ENCODE data around the gene COL1A1.

COL1A1 gene

DNA sequence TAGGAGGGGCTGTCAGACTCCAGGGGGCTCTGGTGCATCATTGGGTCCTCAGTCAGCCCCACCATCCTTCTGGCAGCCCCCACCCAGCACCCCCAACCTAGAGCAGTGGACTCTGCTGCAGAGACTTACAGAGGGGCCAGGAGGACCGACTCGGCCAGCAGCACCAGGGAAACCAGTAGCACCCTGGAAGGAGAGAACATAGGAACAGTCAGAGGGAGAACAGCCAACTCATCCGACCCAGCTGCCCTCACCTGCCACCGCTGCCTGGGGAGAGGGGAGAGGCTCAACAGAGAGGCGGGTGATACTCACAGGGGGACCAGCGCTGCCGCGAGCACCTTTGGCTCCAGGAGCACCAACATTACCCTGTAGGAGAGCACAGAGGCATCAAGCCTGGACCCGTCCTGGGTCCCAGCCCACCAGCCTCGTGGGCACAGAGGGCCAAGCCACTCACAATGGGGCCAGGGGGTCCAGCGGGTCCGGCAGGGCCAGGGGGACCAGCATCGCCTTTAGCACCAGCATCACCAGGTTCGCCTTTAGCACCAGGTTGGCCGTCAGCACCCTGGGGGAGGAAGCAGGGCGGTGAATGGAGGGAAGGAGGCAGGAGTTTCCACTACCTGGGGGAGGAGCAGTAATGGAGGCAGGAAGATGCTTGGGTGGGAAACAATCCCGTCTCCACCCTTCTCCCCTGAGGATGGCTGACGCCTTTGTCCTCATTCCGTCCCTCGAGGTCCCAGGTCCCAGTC is 11.7 kb downstream of the COL1A1 start:
- no peak for DNase-seq
- in situ Hi-C loops (cut with MboI; ENCODE audit: low pct_unique_long_range_greater_than_20kb, low sequenced_read_pairs): no loop called here

DNA sequence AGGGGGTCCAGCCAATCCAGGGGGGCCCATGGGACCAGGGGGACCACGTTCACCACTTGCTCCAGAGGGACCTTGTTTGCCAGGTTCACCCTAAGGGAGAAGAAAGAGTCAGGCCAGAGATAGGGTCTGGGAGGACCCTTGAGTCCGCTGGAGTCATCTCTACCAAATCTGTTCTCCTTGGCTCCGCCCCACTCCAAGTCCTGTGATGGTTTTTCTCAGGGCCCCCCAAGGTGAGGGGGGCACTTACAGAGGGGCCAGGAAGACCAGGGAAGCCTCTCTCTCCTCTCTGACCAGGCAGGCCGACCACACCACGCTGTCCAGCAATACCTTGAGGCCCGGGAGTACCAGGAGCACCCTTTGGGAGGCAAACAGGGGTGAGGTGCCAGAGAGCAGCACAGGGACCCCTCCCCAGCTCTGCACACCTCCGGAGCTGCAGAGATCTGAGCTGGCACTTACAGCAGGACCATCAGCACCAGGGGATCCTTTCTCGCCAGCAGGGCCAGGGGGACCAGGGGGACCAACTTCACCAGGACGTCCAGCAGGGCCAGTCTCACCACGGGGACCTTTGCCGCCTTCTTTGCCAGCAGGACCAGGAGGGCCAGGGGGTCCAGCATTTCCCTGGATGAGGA is 12.4 kb downstream of the COL1A1 start:
- no peak for DNase-seq
- in situ Hi-C loops (cut with MboI; ENCODE audit: low pct_unique_long_range_greater_than_20kb, low sequenced_read_pairs): no loop called here

DNA sequence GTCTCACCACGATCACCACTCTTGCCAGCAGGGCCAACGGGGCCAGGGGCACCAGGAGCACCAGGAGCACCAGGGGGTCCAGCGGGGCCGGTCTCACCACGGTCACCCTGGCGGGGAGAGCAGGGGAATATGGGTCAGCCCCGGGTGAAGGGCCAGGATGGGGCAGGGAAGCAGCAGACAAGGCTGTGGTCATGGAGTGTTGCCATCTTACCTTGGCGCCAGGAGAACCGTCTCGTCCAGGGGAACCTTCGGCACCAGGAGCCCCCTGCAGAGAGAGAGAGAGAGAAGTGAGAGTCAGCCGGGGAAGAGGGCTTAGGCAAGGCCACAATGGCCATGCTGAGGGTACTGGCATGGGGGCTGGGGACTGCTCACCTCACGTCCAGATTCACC is 12.9 kb downstream of the COL1A1 start:
- in situ Hi-C loops (cut with MboI; ENCODE audit: low pct_unique_long_range_greater_than_20kb, low sequenced_read_pairs): no loop called here
- no peak for DNase-seq

DNA sequence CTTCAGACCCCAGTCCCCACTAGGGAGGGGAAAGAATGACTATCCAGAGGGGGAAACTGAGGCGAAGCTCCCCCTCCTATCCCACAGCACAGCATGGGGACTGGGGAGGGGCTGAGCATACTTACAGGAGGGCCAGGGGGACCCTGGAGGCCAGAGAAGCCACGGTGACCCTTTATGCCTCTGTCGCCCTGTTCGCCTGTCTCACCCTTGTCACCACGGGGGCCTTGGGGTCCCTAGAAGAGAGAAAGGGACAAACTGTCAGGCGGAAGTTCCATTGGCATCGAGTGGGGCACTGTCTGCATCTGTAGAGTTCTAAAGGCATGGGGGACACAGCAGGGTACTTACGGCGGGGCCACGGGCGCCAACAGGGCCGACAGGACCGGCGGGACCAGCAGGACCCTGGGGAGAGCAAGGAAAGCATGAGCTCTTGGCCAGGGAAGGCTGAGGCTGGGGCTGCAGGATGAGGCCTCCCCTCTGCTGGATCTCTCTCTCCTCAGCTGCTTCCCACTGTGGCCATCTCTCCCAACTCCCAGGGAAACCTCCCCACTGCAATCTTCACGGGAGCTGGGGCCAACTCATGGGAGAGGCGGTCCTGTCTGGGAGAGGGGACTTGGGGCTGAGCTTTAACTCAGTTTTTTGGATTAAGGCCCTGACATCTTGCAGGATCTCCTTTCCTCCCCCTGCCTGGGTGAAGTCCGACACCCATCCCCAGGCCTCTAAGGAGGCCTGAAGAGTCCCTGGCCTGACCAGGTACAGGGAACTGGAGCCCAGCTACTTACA is 13.5 kb downstream of the COL1A1 start:
- no peak for DNase-seq
- in situ Hi-C loops (cut with MboI; ENCODE audit: low pct_unique_long_range_greater_than_20kb, low sequenced_read_pairs): no loop called here

DNA sequence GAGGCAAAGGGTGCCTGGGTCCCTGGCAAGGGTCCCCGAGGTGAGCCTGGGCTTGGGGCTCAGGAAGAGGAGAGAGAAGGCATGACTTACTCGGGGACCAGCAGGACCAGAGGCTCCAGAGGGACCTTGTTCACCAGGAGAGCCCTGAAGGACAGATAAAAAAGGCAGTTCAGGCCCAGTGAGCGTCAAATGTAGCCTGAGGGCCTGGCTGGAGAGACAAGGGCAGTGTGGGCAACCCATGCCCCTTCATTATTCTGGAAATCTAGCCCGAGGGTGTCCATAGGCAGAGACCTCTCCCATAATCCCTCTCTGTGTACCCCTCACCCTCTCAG is 14.1 kb downstream of the COL1A1 start:
- DNase-seq: no peak
- in situ Hi-C loops (cut with MboI; ENCODE audit: low pct_unique_long_range_greater_than_20kb, low sequenced_read_pairs): no loop called here

DNA sequence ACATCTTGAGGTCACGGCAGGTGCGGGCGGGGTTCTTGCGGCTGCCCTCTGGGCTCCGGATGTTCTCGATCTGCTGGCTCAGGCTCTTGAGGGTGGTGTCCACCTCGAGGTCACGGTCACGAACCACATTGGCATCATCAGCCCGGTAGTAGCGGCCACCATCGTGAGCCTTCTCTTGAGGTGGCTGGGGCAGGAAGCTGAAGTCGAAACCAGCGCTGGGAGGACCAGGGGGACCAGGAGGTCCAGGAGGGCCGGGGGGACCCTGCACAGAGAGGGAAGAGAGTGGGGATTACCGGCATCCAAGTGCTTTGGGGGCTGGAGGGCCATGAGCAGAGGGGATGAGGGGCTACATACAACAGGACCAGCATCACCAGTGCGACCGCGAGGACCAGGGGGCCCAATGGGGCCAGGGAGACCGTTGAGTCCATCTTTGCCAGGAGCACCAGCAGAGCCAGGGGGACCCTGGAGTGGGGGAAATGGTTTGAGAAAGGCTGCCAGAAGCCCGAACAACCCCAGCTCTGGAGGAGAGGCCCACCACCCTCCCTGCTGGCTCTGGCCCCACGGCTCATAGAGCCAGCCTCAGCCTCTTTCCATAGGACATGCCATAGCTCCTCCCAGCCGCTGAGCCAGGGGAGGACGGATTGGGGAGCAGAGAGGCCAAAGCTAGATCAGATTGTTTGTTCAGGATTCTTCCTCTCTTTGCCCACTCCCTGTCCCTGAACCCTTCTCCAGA is 14.6 kb downstream of the COL1A1 start:
- no peak for DNase-seq
- in situ Hi-C loops (cut with MboI; ENCODE audit: low pct_unique_long_range_greater_than_20kb, low sequenced_read_pairs): no loop called here

DNA sequence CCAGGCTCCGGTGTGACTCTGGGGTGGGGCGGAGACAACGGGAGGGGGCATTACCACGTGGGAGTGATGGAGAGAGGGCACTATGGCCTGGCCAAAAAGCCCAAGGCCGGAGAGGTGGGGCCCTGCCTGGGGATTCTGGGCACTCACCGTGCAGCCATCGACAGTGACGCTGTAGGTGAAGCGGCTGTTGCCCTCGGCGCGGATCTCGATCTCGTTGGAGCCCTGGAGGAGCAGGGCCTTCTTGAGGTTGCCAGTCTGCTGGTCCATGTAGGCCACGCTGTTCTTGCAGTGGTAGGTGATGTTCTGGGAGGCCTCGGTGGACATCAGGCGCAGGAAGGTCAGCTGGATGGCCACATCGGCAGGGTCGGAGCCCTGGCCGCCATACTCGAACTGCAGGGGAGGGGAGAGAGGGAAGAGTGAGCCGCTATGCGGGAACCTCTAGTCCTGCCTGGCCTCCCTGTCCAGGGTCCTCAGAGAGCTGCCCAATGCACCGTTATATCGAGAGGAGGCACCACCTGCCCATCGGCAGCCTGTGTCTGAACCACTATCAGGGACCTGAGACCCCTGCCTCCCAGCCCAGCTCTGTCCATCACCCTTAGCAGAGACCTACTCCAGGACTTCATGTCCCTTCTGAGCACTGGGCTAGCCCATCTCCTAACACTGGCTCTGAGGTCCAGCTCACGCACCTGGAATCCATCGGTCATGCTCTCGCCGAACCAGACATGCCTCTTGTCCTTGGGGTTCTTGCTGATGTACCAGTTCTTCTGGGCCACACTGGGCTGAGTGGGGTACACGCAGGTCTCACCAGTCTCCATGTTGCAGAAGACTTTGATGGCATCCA is 15.6 kb downstream of the COL1A1 start:
- DNase-seq: no peak
- in situ Hi-C loops (cut with MboI; ENCODE audit: low pct_unique_long_range_greater_than_20kb, low sequenced_read_pairs): no loop called here

DNA sequence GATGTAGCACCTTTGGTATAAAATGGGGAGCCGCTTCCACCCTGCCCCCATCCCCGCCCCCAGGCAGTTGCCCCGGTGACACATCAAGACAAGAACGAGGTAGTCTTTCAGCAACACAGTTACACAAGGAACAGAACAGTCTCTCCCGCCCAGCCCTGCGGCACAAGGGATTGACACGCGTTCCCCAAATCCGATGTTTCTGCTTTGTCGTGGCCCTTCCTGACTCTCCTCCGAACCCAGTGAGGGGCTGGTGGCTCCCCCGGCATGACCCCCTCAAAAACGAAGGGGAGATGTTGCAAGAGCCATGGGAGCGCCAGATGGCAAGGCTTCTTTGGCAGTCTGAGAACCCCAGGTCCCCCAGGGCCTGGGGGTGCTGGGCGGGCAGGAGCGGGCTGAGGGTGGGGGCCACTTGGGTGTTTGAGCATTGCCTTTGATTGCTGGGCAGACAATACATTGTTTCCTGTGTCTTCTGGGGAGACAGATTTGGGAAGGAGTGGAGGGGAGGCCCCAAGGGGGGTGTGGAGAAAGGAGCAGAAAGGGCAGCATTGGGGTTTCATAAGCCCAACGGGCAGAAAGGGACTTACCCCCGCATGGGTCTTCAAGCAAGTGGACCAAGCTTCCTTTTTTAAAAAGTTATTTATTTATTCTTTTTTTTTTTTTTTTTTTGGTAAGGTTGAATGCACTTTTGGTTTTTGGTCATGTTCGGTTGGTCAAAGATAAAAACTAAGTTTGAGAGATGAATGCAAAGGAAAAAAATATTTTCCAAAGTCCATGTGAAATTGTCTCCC is 16.6 kb downstream of the COL1A1 start:
- DNase-seq: no peak
- in situ Hi-C loops (cut with MboI; ENCODE audit: low pct_unique_long_range_greater_than_20kb, low sequenced_read_pairs): no loop called here

DNA sequence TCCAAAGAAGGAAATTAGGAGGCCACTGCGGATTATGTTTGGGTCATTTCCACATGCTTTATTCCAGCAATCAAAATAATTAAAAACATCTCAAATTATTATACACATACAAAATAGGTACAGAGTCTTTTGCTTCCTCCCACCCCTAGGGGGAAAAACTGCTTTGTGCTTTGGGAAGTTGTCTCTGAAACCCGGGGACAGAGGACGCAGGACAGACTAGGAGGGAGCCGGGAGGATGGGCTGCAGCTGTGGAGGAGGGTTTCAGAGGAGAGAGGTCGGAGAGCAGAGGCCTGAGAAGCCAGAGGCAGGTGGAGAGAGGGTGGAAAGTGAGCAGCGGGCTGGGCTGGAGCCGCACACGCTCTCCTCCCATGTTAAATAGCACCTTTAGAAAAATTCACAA is 17.4 kb downstream of the COL1A1 start:
- peak; percentile 21 for DNase-seq

DNA sequence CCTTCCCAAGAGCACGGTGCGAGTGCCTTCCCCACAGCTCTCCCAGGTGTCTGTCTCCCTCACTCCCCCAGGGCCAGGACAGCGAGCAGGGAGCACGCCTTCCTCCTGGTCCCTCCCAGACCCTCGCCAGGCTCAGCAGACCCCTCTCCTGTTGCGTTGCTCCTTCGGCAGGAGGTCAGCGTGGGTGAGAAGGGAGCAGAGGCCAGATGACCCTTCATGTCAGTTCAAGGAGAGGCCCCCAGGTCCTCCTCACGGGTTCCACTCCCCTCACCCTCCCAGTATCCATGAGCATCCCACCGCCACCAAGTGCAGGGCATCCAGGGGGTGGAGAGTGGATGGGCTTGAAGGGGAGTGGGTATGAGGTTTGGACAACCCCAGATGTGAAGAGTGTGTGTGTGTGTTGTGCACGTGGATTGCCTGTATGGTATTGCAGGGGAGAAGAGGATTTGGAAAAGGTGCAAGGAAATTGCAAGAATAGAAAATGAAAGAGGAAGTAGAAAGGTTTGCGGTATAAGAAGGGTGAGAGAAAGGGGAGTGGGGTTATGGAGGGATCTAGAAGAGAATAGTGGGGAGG is 17.9 kb downstream of the COL1A1 start:
- in situ Hi-C loops (cut with MboI; ENCODE audit: low pct_unique_long_range_greater_than_20kb, low sequenced_read_pairs): no loop called here
- DNase-seq: peak; percentile 75

More for the DNA sequence above, 17.4 kb downstream of the COL1A1 start:
- in situ Hi-C loops (cut with MboI; ENCODE audit: low pct_unique_long_range_greater_than_20kb, low sequenced_read_pairs): no loop called here

DNA sequence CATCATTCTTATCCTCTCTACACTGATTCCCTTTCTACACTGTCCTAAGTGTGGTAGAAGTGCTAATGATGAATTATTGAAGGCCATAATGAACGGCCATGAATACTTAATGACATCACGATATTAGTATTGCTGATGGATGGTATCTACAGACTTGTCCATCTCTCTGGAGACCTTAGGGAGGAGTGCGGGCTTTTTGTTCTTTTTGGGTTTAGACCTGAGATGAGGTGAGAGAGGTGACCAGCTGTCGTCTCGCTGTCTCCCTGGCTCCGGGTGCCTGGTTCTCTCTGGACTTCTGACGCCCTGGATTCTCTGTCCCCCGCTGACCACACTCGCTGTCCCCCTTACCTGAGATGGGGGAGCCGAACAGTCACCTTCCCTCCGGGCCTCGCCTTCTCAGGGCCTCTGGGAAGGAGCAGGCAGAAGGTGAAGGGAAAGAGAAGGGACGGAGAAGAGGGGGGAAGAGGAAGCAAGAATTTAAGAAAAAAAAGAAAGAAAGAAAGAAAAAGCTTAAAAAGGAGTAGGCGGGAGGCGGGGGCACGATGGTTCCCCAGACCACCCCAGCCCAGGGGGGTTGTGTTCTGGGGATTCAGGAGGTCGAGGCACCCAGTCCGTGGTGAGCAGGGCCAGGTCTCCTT is 18.5 kb downstream of the COL1A1 start:
- DNase-seq: no peak
- in situ Hi-C loops (cut with MboI; ENCODE audit: low pct_unique_long_range_greater_than_20kb, low sequenced_read_pairs): no loop called here

DNA sequence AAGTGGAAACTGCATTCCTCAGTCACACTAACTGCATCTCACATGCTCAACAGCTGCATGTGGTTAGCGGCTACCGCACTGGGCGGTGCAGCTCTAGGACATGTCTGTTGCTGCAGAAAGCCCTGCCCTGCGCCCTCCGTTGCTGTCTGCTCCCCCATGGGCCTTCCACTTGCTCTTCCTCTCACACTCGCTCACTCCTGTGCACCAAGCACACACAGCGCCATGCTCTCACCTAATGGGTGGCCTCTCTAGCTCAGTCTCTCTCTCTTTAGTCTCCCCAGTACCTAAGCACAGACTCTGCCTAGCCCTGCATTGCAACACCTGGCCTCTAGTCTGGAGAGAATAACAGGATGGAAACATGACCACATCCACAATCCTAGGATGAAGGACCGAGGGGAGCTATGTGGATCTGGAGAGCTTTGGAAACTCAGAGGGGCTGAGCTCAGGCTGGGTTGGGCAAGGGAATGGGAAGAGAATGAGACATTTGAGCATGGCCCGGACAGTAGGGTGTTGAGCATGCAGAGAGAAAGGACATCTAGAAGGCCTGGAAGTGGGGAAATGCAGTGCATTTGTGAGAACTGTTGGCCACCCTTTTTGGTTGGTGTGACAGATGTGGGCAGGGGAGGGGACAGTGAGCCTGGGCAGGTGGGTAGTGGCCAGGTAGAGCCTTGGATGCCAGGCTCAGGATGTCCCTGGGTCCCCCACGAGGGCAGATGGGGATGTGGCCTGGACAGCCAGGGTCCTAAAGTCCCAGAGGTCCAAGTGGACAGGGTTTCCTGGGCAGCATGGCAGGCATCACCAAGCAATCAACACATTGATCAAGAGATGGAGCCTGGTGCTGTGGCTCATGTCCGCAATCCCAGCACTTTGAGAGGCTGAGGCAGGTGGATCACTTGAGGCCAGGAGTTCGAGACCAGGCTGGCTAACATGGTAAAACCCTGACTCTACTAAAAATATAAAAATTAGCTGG is 19.6 kb downstream of the COL1A1 start:
- DNase-seq: no peak
- in situ Hi-C loops (cut with MboI; ENCODE audit: low pct_unique_long_range_greater_than_20kb, low sequenced_read_pairs): no loop called here

DNA sequence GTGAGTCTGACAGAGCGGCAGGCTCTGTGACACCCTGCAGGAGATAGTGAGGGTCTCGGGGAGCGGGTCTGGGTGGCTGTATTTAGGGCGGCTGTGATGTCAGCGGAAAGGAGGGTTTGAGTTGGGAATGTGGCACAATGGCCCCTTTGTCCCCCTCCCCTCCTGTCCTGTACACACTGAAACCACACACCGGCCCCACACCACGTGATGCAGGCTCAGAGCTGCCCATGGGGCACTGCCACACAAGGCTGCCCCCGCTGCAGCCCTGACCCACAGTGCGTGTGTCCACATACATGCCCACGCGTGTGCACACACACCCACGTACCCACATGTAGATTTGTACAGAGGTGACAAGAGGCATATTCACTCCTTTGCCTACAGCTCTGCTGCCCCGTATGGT is 20.3 kb downstream of the COL1A1 start:
- in situ Hi-C loops (cut with MboI; ENCODE audit: low pct_unique_long_range_greater_than_20kb, low sequenced_read_pairs): no loop called here
- no peak for DNase-seq

DNA sequence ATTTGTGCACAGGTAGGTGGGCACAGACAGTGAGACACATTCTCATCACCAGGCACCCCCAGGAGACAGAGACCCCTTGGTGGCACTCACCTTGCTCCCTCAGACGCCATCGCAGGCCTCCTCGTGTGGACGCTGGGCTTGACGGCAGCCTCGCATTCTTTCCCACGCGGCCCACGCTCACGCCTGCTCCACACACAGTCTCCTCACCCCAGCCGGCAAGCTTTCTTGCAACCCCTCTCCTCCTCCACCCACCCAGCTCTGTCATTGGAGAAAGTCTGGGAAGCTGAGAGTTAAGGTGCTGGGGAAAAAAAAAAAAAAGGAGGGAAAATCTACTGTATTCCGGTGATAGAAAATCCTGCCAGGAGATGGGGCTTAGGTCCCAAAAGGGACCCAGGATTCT is 20.8 kb downstream of the COL1A1 start:
- DNase-seq: no peak
- in situ Hi-C loops (cut with MboI; ENCODE audit: low pct_unique_long_range_greater_than_20kb, low sequenced_read_pairs): no loop called here

DNA sequence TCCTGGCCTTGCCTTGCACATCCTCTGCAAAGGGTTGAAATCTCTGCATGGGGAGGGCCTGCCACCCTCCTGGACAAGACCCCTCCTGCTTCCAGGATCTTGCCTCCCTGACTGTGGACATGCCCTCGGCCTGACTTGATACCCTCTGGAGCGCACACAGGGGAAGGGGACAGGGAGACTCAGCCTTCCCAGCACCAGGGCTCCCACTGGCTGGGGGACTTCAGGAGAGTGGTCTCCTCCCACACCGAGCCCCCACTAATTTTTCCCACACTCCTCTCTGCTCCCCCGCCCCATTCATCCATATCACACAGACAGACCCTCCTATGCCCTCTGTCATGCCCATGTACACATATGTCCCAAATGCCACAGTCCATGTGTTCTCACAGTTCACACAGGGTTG is 21.3 kb downstream of the COL1A1 start:
- no peak for DNase-seq
- in situ Hi-C loops (cut with MboI; ENCODE audit: low pct_unique_long_range_greater_than_20kb, low sequenced_read_pairs): no loop called here

DNA sequence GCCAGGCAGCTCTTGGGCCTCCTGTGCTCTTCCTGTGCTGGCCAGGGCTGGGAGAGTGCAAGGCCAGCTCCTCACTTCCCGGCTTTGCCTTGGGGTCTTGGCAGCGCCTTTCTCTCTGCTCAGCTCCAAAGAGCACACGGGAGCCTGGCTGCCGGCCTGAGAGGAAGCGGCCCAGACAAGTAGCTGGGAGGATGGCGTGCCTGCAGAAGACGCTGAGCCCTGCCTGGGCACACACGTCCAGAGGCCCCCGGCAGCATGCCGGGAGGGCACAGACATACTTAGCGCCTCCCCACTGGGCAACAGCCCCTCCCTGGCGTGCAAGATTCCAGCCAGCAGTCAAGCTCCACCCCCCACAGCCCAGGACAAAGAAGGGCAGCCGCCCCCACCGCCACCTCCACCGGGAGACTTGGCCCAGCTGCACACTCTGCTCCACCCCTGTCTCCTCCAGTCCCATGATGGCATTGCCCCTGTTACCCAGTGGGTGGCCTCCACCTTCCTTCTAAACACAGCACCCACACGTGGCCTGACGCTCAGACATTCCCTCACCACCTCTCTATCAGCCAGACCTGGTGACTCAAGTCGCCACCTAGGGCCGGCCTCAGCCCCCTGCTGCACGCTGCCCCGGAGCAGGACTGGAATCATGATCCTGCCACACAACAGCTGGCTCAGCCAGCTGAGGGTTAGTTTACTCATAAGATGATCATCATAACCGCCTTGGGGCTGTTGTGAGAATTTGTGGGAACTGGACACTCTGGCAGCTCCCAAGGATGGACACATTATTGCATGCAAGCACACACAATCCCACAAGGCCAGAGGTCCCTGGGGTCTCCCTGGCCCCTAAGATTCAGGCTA is 23.2 kb downstream of the COL1A1 start:
- in situ Hi-C loops (cut with MboI; ENCODE audit: low pct_unique_long_range_greater_than_20kb, low sequenced_read_pairs): no loop called here
- DNase-seq: peak; percentile 73

All from KBM-7 (cell line).